ENCODE data around the gene RNF2.
A peak's percentile ranks its signal among the peaks of the same experiment; 100 is the strongest.
"Not testable (repeated sequence)": the region's sequence is repeated elsewhere in the genome, so short reads cannot be mapped to it uniquely, and the experiment has no call there.

Gene RNF2

DNA sequence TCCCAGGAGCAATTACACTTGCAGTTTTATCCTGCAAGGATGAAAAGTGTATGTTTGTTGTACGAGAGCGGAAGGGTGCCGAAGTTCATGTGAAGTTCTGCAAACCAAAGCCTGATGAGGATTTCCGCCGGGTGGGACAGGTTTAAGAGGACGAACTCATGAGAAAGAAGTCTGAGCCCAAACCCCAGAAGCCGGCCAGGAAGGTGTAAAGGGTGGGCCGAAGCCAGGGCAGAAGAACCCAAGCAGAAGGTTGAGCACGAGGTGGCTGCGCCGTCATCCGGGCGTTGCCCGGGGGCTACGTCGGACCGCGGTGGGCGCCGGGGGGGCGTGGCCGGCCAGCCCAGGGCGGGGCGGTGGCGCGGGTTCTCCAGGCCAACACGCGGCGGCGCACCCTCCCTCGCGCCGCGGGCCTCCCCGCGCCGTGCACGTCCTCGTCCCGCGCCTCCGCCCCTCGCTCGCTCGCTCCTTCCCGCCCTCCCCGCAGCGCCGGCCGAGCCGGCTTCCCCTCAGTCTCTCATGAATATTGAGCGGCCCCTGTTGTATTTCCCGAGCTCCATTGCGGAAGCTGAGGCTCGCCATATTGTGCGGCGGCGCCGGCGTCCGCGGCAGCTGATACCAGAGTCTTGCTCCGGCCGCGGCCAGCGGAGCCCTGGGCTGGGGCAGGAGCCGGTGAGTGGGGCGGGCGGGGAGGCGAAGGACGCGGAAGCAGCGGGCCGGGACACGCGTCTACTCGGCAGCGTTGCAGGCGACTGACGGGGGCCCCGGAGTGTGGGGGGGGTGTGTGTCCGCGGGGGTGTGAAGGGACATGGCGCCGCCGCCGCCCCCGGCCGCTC is at the start of gene RNF2:
Gene RNF2, plus strand, starts transcription at position 578 of the 833 bp plus-strand sequence. CDS start 41,996 bp downstream, outside the sequence.
- no peak for FAIRE-seq

DNA sequence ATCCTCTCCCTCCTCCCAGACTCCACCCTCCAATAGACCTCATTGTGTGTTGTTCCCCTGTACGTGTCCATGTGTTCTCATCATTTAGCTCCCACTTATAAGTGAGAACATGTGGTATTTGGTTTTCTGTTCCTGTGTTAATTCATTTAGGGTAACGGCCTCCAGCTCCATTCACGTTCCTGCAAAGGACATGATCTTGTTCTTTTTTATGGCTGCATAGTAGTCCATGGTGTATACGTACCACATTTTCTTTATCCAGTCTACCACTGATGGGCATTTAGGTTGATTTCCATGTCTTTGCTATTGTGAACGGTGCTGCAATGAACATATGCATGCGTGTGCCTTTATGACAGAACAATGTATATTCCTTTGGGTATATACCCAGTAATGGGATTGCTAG is 45.4 kb upstream of the RNF2 start:
- not testable (repeated sequence) for FAIRE-seq

DNA sequence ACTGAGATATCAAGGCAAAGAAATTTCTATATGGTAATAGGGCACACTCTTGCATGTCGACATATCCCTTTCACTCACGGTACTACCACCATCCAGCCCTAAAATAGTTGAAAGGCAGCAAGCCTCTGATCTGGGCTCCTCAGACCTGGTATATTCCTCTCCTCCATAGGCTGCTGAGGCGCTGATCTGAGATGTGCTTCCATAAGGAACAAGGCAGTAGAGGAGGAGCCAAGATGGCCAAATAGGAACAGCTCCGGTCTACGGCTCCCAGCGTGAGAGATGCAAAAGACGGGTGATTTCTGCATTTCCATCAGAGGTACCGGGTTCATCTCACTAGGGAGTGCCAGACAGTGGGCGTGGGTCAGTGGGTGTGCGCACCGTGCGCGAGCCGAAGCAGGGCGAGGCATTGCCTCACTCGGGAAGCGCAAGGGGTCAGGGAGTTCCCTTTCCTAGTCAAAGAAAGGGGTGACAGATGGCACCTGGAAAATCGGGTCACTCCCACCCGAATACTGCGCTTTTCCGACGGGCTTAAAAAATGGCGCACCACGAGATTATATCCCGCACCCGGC is 44.0 kb upstream of the RNF2 start:
- not testable (repeated sequence) for FAIRE-seq

DNA sequence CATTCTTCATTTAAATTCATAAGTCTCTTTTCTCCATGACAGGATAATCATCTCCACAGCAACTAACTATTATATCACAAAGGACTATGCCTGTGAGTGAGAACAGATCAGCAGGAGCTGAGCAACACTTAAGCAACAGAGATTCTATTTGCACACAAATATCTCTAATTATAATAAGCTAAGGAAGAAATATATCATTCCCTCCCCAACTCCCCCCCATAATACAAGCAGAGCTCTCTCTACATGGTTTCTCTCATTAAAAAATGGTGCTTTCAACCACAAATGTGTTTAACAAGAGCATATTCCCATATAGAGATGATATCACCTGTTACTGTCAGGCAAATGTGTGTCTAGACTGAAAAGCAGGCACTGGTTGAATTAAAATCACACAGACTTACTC is 36.5 kb upstream of the RNF2 start:
- FAIRE-seq = no peak

DNA sequence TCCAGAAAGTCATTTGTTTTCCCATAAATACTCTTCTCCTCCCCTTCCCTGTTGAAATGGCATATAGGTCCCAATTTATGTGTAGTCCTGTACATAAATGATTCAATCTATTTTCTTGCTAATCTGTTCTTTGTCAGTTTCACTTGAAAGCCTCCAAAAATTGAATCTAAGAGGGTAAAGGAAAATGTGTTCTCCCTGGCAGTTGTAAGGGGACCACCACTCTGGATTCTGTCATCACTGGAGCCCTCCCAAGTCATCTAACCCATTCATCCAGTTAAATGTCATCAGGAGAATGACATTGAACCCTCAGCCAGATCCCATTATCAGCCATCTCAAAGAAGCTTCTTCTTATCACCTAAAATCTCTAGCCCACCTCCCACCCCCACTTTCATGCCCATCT is 35.0 kb upstream of the RNF2 start:
- FAIRE-seq = no peak

DNA sequence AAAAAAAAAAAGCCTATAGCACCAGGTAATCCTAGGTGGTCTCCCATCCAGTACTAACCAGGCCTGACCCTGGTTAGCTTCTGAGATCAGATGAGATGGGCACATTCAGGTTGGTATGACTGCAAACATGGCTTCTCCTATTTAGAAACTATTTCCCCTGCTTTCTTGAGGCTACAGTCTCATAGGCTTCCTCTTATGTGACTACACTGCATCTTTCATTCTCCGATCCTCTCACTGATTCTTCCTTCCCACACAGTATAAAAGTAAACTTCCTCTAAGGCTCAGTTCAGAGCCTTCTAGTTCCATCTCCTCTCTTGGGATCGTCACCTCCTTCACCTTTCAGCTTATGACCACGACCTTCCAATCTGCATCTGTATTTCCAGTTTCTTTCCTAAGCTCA is 30.4 kb upstream of the RNF2 start:
- no peak for FAIRE-seq

DNA sequence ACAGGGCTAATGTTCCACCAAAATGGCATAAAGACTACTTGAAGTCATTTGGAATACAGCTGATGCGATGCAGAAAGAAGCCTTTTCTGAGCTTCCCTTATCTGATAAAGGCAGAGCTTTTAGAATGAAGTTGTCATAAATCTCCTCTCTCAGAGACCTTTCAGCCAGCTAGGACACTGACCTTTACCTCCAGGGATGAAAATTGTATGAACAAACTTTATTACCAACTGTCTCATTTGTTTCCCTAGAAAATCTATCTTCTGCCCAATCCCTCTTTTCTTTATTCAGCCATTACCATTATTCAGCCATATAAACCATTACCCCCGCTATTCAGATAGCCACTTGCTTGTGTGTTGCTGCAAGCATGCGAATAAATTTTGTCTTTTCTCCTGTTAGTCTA is 29.7 kb upstream of the RNF2 start:
- no peak for FAIRE-seq

DNA sequence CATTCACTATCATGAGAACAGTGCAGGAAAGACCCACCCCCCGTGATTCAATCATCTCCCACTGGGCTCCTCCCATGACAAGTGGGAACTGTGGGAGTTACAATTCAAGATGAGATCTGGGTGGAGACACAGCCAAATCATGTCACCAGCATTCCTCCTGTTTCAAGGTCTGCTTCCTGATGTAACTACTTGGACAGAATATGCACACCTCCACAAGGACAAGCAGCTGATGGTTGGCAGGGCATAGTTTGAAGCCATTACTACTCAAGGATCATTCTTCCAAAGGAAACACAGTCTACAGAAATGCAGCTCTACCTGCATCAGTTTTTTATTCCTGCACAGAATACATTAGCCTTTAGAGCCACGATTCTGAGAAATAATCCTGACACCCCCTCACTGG is 28.5 kb upstream of the RNF2 start:
- FAIRE-seq = no peak

DNA sequence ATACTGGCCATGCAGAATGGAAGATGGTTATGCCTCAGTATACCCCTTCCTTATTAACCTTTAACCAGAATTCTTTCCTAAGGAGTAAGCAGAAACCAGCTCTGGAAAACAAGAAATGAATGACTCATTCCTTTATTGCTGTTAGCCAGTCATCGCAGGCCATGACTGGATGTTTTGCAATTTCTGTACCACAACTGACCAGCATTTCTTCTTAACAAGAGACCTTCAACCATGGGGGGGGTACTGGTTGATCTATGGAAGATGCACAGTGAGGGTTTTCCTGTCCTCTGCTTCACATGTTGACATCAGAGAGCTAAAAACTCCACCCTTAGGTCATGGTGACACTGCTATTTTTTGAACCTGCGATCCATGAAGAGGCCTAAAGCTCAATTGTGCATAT is 28.0 kb upstream of the RNF2 start:
- FAIRE-seq = no peak

DNA sequence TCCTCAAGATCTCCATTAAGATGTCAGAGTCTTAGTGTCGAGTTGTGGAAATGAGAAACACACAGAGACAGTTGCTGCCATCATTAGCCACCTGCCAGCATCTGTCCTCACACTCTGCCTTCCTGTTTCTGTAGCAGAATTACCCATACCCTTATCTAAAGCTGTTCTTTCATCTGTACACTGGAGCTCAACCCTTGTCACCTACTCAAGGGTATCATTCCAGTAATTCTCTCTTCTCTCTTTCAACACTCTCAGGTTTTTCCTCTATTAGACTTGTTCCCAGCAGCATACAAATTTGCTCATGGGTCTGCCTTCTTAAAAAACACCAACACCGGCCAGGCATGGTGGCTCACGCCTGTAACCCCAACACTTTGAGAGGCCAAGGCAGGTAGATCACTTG is 27.4 kb upstream of the RNF2 start:
- FAIRE-seq = no peak

DNA sequence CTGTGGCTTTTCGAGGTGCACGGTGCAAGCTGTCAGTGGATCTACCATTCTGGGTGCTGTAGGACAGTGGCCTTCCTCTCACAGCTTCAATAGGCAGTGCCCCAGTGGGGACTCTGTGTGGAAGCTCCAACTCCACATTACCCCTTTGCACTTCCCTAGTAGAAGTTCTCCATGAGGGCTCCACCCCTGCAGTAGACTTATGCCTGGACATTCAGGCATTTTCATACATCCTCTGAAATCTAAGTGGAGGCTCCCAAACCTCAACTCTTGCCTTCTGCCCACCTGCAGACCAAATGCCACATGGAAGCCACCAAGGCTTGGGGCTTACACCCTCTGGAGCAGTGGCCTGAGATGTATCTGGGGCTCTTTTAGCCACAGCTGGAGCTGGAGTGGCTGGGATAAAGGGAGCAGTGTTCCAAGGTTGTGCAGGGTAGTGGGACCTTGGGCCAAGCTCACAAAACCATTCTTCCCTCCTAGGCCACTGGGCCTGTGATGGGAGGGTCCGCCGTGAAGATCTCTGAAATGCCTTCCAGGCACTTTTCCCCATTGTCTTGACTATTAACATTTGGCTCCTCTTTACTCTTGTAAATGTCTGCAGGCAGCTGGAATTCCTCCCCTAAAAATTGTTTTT is 18.0 kb upstream of the RNF2 start:
- no peak for FAIRE-seq

DNA sequence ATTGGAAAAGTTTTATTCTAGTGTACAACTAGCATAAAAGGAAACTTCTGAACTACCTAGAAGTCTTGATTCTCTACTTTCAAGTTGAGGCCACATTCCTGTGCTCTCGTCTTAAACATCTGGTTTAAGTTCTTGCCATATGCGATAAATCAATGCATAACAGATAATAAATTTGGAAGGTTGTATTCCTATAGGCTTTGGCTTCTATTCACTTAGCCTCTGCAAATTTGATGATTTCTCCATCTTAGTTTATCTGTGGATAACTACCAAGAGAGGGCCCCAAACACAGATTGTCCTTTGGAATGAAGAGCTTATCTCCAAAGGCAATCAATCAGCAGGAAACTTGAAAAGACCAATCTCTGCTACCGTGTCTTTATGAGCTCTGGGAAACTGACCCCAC is 11.7 kb upstream of the RNF2 start:
- FAIRE-seq = no peak

DNA sequence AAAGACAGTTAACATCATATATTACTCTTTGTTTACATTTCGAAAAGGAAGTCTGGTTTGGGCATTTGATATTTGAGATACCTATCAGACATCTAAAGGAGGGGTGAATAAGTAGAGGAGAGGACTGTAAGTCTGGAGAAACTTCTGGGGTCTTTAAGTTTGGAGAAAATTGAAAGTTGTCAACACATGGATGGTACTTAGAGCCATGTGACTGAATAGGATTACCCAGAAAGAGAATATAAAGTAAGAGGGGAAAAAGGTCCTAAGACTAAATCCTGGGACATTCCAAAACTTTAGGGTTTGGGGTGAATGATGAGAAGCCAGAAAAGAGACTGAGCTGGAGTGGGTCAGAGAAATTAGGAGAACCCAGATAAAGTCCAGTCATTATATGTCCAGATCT is 10.1 kb upstream of the RNF2 start:
- FAIRE-seq = no peak

DNA sequence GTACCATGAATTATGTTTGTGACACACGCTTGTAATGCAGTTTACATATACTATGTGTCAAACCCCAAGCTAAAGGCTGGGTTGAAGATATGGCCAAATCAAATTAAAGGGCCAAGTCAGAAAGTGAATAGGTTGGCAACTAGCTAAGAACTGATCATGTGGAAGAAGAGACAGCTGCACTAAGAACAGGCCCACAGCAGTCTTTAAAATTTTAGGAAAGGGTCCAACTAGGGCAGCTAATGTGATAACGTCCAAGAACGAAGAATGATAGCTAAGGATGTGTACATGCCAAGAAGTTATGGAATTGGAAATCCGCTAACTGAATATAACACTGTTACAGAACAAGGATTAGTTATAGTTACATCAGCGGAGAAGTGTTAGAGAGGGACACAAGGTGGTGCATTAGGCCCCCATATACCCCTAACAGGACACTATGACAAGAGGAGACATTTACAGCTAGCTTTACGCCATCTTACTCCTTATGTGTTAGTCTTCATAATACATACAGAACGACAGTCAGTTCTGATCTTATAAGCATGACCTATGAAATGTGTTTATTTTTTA is 6.5 kb upstream of the RNF2 start:
- FAIRE-seq = no peak

DNA sequence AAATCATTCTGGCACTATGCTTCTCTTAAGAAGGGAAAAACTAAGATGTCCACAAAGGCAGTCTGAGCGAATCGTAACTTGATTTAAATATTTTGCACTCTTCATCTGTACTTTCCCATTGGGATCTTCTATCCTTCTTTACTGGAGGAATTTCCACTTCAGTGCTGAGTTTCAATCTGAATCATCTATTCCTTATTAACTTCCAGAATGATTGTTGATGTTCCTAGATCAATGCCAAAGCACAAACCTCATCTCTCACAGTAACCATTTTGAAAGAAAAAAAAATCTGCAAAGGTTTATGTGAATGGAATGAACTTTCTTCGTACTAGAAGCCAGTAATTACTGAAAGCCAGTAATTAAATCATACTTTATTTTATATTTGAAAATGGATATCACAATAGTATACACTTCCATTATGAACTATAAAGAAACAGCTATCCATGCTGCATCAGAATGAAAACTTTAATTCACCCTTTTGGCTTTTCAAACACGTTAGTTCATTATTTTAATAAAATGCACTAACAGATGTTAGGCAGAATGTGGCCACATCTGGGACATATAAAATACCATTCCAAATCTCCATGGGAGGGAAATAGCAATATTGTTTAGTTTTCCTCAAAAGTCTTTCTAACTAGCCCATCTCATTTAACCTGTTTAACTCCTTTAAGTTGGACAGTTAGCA is 5.5 kb upstream of the RNF2 start:
- no peak for FAIRE-seq

DNA sequence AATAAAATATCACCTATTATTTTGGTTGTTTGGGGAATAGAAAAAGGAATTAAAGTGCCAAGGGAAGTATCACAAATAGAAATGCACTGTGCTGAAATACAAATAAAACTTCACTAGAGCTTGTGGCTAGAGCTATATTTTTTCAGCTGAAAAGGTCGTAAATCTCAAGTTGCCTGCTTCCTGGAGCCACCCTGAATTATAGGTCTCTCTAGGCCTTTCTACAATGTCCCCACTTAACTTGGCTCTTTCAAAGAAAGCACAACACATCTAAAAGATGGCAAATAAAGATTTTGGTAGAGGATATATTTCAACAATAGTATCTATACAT is 5.0 kb upstream of the RNF2 start:
- FAIRE-seq = no peak

DNA sequence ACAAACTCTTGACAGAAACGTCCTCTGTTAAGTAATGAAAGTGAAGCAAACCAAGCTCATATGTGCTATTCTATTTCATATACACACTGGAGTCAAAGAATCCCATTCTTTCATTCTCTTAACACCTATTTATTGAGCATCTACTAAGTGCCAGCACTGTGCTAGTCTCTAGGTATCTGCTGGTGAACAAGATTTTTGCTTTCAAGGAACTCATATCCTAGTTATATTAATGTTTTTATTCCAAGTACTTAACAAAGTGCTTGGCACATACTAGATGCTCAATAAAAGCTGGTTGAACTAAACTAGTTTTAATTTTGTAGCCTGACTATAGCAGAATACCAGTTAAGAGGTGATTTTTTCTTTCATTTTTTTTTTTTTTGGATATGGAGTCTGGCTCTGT is 3.6 kb upstream of the RNF2 start:
- FAIRE-seq = no peak

DNA sequence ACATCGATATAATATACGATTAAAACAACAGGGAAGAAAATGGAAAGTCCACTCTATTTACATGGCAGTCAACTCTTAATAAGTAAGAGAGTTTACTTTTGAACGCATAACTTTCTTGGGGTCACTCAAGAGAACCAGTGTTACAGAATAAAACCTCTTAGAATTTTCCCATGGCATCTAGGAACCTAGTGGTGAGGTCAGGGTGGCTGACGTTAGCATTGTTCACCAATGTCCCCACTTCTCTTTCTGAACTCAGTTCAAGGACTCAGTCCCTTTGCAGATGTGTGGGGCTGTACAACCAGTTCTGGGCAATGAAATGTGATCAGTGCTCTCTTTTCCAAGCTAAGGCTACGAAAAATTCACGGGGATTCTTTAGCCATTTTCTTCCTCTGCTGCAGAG is 2.6 kb upstream of the RNF2 start:
- FAIRE-seq = no peak

DNA sequence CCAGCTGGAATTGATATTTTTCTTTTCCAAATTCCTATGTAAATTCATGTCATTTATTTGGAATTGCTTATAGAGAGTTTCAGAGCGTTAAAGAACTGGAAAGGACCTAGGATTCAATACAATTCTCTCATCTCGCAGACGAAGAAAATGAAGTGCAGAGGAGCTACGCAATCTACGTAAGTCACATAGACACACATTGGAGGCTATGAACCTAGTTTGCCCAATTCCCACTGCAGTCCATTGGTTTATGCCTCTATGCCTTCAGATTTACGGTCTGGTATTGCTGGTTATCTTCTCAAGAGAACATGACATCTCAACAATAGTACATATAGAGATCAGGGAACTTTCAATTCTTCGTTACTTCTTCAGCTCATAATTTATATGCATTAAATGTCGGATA is 971 bp upstream of the RNF2 start:
- no peak for FAIRE-seq

DNA sequence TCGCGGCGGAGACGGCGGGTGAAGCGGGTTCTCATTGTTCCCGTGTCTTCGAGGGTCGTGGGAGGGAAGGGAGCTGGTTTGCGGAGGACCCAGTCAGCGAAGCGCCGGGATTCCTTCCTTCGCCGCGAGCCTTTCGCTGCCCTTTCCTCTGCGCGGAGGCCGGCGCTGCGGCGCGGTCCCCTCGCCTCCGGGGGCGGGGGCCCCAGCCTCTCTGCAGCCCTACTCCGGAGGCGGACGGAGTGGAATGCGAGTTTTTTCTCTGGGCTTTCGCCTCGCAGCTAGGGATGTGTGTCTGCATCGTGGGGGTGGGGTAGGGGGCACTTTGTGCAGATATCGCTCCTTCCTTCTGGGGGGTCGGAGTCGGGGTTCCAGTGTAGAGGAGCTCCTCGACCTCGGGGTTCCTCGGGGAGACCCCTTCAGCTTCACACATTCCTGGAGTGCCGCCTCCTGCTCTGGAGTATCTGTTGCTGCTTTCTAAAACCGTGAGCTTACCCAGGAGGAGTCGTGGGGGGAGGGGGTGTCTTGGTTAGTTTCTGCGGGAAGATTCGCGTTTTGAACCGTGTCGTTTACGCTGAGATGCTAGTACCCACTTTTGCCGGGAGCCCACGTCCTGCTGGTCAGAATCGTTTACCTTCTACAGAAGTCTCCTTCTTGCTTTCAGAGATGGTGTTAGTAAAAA is 595 bp downstream of the RNF2 start:
- FAIRE-seq = no peak

DNA sequence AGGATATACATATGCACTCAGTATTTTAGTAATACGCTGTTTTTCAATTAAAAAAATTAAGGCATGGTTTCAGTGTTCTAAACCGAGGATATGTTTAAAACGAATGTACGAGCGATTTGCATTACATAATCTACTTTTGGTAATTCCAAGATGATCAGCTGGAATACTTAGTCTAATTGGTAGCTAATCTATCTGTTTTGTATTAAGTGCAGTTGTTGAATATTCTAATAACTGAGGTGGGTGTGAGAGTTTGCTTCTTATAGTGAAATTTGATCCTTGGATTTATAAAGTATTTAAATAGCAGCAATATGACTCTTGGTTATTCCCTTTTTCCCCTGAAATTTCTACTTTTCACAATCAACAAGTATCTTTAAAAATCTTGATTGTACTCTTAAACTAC is 1.3 kb downstream of the RNF2 start:
- peak; percentile 71 for FAIRE-seq

DNA sequence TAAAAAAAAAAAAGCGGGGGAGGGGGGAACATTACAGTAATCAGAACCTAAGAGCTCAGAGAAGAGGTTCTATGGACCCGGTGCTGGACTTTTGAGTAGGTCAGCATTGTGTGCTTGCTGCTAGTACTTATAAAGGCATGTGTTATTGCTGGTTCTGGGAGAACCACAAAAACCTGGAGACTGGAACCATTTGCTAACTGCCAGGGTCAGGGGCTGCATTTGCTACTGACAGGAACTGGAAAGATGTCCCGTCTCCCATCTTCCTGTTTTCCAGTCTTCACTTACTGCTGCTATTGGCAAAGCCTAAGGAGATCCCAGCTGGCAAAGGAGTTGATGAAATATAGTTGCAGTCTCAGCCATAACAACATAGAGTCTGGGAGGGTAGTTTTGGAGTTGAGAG is 4.3 kb downstream of the RNF2 start:
- no peak for FAIRE-seq

DNA sequence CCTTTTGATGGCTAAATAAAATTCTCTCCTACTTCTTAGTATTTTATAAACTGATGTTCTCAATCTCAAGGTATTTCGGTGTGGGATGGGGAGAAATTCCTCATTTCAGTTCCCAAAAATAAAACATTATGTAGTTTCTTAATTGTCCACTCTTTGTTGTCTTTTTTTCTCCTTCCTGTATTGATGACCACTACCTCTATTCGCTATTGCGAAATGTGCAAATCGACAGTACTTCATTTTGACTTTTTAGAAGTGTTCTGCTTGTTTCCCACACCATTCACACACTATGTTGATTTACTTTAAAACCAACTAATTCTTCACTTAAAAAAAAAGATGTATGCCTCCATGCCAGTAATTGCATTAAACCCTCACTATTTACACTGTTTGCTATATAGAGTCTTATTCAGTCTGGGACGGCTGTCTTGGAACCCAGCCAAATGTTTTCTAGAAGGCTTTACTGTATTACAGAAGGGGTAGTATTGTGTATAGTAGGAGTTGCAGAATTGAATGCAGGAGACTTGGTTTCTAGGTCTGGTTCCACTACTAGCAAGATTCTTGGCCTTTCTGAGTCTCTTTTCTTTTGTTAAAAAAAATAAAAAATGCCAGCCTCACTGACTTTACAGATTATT is 5.6 kb downstream of the RNF2 start:
- FAIRE-seq = no peak
